Right hindlimb (tissue), 1 donor: ENCODE results near the gene VSIR.

Experiments
- DNase-seq: peaks from one replicate; pipeline ENCODE4 v3.0.0-alpha.2; 2018

VSIR gene

DNA sequence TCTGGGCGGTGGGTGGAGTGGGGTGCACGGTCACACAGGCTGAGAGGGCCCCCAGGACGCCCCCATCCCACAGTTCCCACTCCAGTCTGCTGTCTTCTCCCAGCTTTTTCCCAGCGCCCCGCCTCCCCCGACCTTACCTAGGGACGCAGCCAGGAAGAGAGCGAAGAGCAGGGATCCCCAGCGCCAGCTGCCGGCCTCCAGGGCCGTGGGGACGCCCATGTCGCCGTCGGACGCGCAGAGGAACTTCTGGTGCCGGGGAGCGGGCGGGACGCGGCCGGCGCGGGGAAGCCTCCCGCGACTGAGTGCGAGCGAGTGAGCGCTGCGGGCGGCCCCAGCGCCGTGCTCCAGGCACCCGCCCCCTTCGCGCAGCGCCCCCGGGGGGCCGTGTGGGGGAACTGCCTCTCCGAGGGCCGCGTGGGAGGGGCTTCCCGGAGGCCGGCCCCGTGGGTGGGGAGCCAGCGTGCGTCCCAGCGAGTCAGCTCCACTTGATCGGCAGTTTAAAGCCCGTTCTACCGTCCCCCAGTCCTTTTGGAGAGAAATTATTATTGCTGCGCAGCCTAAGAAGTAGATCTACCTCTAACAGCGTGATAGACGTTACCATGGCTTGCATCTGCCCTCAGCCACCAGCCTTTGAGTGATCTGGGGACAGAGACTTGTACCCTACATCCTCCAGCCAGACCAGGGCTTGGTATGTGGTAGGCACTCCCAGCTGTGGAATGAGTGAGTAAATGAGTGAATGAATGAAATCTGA lies at the start of gene VSIR:
Gene VSIR, minus strand, starts transcription at position 300 of the 751 bp plus-strand sequence. Its CDS starts 81 bp downstream, at position 219.
- DNase-seq: peak; percentile 91

- DNase-seq: no peak
Observed at GRCh38 chr10:71821909-71822763, 48.8 kb upstream of the VSIR start.

DNA sequence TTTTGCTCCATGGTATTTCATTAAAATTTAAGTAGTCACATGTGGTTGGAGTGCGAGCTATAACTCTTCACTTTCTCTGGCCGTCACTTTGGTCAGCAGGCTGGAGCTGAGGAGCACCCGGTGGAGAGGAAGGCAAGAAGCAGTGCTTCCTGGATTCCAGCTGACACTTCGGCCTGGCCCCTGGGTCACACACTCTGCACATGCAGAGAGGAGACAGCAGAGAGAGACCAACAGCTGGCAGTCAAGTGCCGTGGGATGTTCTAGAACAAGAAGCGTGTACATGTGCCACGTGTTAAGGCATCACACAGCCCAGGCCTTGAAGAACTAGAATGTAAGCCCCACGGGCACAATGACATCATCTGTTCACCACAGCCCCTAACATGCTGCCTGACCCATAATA lies 47.6 kb upstream of the VSIR start:
- DNase-seq: no peak

DNA sequence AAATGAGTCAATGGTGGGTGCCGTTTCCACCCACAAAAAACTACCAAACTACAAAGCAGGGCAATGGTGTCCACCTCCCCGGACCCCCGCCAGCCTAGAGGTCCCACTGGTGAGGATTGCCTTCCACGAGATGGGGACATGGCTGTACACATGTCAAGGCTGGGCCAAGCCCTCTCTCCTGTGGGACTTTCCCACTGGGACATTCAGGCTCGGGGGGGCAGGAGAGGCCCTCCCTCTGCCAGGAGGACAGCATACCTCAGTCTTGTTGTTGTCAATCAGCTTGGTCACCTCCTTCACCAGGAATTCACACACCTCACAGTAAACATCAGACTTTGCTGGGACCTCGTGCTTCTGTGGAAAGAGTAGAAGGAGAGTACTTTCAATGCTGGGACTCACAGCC lies 46.7 kb upstream of the VSIR start:
- no peak for DNase-seq

GRCh38 chr10:71819441-71819861 lies 46.1 kb upstream of the VSIR start:
- no peak for DNase-seq

DNA sequence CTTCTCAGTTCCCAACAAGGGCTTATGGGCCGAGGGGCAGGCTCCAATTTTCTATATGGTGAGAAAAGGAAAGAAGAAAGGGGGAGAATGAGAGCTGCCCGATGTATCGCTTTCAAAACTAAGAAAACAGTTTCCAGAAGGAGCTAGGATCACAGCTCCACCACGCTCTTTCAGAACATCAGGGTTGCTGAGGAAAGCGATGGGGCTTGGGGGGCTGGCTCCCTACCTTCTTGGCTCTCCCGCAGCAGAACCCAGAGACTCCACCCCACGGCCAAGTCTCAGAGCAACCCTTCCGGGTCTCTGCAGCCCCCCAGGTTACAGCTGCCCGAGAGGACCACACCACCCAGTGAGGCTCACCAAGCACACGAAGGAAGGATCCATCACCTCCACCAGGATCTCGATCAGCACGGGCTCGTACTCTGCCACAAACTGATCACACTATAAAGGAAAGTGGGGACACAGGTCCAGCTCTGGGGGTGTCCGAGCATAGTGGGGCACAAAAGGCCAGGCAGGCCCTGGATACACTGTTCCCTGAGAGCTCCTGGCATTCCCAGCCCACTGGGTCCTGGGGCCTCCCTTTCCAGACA lies 45.4 kb upstream of the VSIR start:
- DNase-seq: no peak

GRCh38 chr10:71817831-71818655 lies 44.7 kb upstream of the VSIR start:
- DNase-seq: no peak

- DNase-seq: no peak
Observed at GRCh38 chr10:71816936-71817618, 43.8 kb upstream of the VSIR start.

GRCh38 chr10:71816421-71816851 lies 43.1 kb upstream of the VSIR start:
- no peak for DNase-seq

GRCh38 chr10:71815515-71816130 lies 42.3 kb upstream of the VSIR start:
- DNase-seq: no peak

- DNase-seq: no peak
Observed at GRCh38 chr10:71814922-71815411, 41.6 kb upstream of the VSIR start.

GRCh38 chr10:71812913-71813590 lies 39.7 kb upstream of the VSIR start:
- DNase-seq: peak; percentile 10

GRCh38 chr10:71812016-71812912 lies 38.9 kb upstream of the VSIR start:
- peak; percentile 56 for DNase-seq

DNA sequence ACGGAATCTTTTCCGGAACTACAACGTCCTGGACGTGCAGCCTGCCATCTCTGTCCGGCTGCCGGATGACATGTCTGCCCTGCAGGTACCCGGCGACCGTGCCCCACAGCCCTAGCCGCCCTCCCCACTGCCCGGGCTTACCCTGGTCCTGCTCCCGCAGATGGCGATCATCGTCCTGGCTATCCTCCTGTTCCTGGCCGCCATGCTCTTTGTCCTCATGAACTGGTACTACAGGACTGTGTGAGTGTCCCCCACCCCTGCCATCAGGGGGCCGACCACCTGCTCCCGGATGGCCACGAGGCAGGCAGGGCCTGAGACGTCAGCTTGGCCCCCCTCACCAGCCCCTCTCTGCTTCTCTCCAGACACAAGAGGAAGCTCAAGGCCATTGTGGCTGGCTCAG lies 38.0 kb upstream of the VSIR start:
- DNase-seq: no peak

DNA sequence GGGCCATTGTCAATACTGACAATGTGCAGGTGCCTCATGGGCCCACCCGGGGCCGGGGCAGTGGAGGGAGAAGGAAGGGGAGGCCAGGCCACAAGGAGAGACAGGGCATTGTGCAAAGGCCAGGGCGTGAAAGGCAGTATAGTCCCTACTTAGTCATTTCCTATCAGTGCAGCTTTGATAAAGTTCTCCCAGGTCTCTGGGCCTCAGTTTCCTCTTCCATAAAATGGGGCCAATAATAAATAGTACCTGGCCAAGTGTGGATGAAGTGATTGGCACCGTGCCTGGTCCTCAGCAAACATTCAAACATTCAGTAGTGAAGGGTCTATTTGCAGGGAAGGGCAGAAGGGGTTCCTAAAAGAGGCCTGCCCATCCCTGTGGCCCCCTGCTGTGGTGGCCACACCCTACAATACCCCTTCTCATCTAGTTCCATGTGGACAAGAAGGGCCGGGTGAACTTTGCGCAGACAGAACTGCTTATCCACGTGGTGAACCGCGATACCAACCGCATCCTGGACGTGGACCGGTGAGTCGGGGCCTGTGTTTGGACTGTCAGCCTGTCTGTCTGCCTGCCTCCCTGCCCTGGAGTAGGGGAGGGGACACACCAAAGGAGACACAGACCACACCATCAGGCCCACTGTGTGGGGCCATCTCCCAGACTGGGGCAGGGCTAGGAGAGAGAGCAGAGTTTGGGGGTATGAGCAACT lies 36.9 kb upstream of the VSIR start:
- no peak for DNase-seq

DNA sequence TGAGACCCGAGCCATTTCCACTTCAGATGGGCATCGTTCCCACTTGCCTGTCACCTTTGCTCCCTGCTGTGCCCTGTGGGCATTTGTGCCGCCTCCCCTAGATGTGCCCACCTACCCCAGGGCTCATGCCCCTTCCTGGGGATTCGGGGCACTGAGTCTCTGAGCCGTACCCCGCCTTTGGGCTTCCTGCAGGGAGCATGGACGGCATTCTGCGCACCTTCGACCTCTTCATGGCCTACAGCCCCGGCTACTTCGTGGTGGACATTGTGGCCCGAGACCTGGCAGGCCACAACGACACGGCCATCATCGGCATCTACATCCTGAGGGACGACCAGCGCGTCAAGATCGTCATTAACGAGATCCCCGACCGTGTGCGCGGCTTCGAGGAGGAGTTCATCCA lies 36.3 kb upstream of the VSIR start:
- DNase-seq: no peak

GRCh38 chr10:71807557-71808510 lies 34.5 kb upstream of the VSIR start:
- DNase-seq: no peak
